Iris pigment epithelial cell (primary cell): Measurements from ENCODE around the gene ZGPAT.
A peak's percentile ranks its signal among the peaks of the same experiment; 100 is the strongest.

ENCODE experiments used
- DNase-seq: peaks from one replicate; pipeline ENCODE4 v3.0.0-alpha.2; 2011; ENCODE audit warnings: low read depth

ZGPAT gene

GRCh38 chr20:63678667-63679465 is 29.0 kb upstream of the ZGPAT start:
- no peak for DNase-seq

DNA sequence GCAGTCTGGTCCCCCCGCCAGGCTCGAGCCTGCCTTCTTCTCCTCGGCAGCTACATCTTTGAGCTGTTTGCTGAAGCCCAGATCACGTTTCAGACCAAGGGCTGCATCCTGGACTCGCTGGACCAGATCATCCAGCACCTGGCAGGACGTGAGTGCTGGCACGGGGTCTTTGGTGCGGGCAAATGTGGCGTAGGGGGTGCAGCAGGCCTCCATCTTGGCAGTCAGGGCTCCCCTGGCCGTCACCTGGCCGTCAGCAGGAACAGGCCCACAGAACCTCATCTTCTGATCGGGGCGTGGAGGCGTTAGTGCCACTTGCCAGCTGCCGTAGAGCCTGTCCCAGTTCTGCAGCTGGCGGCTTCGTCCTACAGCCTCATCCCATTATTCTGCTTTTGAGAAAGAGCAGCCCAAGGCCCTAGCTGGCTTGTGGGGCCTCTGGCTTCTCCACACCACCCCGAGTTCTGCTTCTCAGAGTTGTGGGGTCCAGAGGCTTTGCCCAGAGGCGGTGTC is 28.0 kb upstream of the ZGPAT start:
- no peak for DNase-seq

- DNase-seq, result no peak
These were observed 27.4 kb upstream of the ZGPAT start for GRCh38 chr20:63680427-63680826.

DNA sequence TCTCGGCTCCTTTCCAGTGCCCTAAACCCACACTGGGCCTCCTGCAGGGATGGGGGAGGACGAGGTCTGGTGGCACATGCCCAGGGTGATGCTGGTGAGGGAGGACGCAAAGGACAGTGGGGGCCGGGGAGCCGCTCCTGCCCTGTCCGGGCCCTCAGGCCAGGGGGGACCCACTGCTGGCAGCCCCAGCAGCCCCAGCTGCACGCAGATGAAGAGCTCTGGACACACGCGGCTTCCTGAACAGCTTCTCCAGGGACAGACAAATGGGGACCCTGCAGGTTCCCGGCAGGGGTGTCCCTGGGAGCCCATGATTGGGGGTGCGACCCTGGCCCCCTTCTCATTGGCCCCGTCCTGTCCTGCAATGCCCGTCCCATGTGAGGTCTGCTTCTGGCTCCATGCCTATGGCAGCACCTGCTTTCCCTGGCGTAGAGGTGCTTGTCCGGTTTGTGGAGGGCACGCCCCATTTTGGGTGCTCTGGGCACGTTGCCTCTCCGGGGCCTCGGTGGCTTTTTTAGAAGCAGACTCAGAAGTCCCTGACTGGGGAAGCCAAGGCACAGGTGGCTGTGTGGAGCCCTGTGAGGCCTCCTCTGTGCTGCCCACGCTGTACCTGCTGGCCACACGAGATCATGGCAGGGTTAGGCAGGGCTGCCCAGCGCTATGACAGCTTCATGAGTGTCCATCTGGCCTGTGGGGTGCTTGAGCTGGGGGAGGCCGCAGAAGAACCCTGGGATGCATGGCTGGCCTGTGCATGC is 26.8 kb upstream of the ZGPAT start:
- DNase-seq, result no peak

- DNase-seq, result no peak
These were observed 26.2 kb upstream of the ZGPAT start for GRCh38 chr20:63681609-63682142.

DNA sequence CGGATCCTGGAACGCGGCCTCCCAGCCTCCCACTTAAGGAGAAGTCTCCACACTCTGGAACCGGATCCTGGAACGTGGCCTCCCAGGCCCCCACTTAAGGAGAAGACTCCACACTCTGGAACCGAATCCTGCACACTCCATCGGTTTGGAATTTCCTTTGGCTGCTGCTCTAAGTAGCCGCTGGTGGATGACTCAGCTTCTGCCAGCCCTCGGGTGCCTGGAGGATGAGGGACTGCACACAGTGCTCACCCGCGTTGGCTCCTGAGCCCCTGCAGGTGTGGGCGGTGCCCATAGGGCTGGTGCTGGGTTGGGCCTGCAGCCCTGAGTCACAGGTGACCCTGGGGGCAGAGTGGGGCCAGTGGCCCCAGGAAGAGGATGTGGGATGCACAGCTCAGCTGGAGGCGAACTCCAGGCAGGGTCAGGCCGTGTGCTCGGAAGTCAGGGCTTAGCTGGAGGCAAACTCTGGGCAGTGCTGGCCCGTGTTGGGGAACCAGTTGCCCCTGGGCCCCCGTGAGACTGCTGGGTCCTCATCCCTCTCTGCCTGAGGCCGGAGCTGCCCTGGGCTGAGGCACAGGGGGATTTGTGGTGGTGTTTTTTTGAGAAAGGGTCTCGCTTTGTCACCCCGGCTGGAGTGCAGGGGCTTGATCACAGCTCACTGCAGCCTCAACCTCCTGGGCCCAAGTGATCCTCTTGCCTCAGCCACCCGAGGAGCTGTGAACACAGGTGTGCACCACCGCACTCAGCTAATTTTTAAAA is 25.3 kb upstream of the ZGPAT start:
- DNase-seq, result peak; percentile 95

DNA sequence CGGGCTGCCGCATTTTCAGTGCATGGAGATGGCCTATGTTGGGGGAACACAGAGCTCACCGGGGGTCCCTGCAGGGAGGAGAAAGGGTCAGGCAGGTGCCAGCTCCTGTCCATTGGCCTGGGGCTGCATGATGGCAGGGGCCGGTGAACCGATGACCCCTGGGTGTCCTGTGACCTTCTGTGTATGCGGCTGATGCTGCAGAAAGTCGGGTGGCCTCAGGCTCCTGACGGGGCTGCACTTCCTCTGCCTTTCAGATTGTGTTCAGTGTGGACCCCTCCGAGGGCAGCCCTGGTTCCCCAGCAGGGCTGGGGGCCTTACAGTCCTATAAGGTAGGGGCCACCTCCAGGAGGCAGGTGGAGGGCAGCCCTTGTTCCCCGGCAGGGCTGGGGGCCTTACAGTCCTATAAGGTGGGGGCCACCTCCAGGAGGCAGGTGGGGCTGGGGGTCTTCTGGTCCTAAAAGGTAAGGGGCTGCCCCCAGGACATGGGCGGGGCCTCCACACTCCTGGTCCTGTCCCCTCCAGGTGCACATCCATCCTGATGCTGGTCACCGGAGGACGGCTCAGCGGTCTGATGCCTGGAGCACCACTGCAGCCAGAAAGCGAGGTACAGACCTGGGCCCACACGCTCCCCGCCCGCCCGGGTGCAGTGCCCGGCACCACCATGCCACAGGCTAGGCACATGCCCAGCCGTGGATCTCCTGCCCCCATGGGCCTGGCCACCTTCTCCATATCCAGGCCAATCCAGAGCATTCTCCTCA is 22.4 kb upstream of the ZGPAT start:
- no peak for DNase-seq

- DNase-seq, result no peak
These were observed 21.7 kb upstream of the ZGPAT start for GRCh38 chr20:63686094-63686491.

DNA sequence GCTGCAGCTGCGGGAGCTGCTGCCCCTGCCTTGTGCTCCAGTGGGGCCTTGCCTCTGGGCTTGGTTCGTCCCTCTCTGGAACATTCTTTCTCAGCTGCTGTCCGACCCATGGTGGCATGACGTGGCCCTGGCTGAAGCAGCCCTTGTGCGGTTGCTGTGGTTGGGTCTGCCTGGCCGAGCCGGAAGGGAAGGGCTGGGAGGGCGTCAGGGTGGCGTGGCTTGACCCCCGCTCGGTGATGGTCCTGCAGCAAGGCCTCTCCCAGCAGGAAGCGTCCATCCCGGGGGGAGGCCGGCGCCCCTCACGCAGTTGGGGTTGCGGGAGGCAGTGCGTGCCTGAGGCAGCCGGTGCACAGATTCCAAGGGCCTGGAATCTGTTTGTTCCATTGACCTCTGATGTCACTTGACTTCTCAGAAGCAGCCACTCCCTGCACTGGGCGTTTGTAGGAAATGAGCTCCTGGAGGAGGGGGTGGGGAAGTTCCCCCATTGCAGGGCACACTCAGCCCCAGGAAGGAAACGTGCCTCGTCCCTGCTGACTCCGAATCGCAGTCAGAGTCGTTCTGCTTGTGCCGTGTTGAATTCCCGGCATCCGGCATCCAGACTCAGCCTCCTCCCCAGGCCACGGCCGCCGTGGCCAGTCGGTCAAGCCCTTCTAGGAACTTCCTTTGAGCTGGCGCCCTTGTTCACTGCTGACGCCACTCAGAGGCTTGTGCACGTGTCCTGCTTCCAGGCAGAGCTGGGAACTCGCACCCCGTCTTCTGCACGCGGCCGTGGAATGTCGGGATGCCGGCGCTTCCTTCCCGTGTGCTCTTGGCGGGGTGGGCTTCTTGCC is 21.1 kb upstream of the ZGPAT start:
- DNase-seq, result peak; percentile 88

DNA sequence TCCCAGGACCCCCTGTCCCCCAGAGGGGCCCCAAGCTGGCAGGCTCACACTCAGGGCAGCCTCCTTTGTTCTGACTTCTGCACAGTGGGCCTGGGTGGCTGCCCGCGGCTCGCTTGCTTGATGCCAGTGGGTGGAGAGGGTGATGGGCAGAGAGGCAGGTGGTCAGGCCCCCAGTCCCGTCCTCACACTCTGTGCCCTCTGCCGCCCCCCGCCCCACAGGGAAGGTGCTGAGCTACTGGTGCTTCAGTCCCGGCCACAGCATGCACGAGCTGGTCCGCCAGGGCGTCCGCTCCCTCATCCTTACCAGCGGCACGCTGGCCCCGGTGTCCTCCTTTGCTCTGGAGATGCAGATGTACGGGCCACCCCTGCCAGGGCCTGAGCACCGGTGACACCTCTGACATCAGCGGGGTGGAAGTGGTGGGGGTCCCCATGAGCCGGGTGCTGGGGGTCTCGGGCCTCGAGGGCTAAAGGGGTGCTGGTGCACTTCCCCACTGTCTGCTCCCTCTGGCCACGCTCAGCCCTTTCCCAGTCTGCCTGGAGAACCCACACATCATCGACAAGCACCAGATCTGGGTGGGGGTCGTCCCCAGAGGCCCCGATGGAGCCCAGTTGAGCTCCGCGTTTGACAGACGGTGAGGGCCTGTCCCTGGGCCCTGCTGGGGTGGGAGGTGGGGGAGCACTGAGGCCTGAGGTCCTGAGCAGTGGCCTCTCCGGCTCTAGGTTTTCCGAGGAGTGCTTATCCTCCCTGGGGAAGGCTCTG is 20.2 kb upstream of the ZGPAT start:
- DNase-seq, result no peak

DNA sequence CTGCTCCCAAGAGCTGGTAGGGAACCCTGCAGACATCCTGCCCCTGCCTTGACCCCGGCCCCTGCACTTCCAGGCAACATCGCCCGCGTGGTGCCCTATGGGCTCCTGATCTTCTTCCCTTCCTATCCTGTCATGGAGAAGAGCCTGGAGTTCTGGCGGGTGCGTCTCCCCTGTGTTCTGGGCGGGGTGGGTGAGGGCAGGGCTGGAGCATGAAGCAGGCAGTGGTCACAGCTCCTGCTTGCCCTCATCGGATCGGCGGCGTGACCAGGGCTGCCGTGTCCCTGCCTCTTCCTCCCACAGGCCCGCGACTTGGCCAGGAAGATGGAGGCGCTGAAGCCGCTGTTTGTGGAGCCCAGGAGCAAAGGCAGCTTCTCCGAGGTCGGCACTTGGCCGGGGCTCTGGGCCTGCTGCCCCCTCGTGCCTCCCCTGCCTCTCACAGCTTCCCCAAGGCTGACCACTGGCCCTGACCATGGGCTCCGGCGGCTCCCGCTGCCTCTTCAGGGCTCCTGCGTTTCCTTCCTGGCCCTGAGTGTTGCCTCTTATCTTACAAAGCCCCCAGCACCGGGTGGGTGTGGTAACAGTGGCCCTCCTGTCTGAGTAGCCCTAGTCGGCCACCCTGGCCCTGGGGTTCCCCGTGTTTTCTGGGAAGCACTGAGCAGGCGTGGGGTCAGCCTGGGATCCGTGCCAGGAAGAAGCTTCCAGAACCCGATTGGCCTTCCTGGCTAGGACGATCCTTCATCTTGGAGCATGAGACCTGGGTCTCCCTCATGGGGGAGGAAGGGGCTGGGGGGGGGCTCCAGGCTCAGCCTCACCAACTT is 19.4 kb upstream of the ZGPAT start:
- DNase-seq, result no peak

GRCh38 chr20:63689046-63690002 is 18.5 kb upstream of the ZGPAT start:
- DNase-seq, result no peak

DNA sequence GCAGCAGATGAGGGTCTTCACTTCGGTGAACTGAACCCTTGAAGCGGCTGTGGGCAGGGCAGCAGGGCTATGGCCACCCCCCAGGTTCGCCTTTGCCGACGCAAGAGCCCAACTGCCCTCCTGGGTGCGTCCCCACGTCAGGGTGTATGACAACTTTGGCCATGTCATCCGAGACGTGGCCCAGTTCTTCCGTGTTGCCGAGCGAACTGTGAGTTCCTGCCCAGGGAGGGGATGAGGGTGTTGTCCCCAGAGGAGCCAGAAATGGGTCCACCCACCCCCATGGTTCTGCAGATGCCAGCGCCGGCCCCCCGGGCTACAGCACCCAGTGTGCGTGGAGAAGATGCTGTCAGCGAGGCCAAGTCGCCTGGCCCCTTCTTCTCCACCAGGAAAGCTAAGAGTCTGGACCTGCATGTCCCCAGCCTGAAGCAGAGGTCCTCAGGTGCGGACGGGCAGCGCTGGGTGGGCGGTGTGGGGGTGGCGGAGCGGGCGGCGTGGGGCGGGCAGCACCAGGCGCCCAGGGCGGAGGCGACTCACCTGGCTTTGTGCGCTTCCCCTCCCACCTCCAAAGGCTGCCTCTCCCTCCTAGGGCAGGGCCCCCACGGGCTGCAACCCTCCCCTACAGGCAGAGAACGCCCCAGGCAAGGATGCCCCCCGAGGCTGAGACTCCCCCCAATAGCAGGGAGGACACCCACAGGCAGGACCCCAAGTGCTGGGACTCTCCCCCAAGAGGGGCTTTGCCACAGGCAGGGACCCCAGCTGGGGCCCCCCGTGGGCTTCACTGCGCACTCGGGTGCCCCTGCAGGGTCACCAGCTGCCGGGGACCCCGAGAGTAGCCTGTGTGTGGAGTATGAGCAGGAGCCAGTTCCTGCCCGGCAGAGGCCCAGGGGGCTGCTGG is 17.6 kb upstream of the ZGPAT start:
- DNase-seq, result no peak

GRCh38 chr20:63690898-63691710 is 16.7 kb upstream of the ZGPAT start:
- DNase-seq, result no peak

GRCh38 chr20:63691711-63692435 is 16.0 kb upstream of the ZGPAT start:
- DNase-seq, result no peak
